NOMO-1 (cell line): ENCODE data around the gene ADH1C.
"Not testable (repeated sequence)": the region's sequence is repeated elsewhere in the genome, so short reads cannot be mapped to it uniquely, and the experiment has no call there.

Experiments
- DNase-seq, 2 experiments: peaks; one replicate each; lab custom pipeline; 2025; ENCODE audit not compliant: unreplicated experiment in 2 of 2; lab: John Stamatoyannopoulos, UW

Gene ADH1C

DNA sequence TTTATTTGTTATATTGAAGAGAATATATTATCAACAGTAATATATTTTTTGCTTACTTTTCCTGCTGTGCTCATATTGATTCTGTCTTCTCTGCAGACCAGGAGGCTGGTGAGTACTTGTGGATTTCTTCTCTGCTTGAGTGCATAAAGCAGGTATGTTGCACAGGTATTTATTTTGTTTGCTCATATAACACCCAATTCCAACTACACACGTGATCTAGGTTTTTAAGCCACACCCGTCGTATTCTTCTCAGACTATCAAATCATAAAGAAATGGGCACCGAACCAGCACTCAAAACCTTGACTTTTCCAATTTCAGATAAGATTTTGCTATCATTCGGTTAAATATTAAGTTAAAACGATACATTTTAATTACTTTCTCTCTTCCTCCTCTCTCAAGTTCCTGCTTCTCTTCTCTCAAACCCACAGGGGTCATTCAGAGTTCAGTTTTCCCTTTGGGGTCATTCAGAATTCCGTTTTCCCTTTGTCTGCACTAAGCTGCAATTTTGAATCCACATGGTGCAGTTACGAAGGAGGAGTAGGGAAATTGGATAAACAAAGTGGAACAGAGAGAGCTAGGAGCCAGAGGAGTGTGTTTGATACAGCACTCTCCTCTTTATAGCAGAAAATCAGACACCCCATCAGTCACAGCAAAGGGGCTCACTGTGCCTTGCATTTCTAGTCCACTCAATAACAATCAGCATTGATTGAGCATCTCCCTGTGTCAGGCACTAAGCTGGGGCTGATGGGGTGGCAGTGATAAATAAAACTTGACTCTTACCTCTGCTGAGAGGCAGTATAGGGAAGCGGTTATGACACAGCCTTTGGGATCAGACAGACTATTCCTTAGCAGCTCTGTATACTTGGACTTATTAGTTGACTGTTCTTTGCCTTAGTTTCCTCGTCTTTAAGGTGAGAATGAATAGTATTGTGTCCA is at the start of gene ADH1C:
Gene ADH1C (minus strand): TSS at position 145 of the 936 bp plus-strand sequence. CDS start 71 bp downstream, at position 74.
- DNase-seq, result no peak

DNA sequence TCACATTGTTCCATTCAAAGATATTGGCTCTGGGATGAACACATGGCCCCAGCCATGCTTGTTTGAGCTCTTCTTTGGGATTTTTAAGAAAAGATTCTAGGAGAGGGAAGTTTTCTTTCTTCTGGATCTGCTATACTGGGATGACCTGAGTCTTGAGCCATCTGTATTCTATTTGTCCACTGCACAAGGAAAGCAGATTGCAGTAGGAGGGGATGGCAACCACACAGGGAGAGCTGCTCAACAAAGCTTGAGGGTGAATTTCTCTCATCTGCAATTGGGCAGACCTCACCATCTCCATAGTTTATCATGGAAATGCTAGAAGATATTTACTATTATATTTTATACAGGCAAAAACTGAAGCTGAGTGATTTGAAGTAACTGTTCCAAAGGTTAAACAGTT is 48.3 kb upstream of the ADH1C start:
- DNase-seq, result no peak

DNA sequence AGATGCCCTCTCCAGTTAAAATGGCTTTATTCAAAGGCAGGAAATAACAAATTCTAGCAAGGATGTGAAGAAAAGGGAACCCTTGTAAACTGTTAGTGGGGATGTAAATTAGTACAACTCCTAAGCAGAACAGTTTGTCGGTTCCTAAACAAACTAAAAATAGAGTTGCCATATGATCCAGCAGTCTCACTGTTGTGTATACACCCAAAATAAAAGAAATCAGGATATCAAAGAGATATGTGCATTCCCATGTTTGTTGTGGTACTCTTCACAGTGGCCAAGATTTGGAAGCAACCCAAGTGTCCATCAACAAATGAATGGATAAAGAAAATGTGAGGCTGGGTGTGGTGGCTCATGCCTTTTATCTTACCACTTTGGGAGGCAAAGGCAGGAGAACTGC is 46.5 kb upstream of the ADH1C start:
- DNase-seq, result no peak

DNA sequence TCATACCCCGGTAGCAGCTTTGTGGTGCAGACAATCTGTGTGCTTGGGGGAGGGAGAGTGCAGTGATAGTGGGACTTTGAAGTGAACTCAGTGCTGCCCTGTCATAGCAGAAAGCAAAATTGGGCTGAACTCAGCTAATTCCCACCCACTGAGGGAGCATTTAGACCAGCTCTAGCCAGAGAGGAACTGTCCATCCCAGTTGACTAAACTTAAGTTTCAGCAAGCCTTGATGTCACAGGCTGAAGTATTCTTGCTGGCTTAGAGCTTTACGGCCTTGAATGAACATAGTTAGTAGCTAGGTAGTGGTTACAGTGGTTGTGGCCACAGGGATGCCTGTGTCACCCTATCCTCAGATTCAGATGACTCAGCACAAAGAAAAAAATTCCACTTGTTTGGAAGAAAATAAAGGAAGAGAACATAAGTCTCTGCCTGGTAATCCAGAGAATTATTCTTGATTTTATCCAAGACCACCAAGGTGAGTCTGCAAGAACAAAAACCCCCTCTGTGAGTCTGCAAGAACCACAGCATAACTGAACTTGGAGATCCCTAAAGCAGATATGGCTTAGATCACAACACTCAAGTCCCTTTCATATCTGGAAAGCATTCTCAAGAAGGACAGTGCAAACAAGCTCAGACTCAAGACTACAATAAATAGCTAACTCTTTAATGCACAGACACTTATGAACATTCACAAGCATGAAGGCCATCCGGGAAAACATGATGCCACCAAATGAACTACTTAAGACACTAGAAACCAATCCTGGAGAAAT is 43.2 kb upstream of the ADH1C start:
- DNase-seq, result no peak

DNA sequence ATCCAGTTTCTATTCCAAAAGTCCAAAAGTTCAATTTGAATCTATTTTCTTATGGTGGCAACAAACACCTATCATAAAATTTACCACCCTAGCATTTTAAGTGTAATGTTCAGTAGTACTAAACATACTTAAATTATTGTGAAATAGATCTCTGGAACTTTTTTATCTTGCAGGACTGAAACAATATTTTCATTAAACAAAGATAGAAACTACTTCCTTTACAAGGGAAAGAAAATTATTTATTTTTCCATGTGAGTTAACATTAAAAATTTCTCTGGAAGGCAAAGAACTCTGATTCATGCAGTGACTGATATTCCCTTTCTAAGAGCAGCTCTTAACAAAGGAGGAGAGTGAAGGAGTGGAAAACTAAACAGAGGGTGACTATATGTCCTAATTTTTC is 42.4 kb upstream of the ADH1C start:
- no peak for DNase-seq

DNA sequence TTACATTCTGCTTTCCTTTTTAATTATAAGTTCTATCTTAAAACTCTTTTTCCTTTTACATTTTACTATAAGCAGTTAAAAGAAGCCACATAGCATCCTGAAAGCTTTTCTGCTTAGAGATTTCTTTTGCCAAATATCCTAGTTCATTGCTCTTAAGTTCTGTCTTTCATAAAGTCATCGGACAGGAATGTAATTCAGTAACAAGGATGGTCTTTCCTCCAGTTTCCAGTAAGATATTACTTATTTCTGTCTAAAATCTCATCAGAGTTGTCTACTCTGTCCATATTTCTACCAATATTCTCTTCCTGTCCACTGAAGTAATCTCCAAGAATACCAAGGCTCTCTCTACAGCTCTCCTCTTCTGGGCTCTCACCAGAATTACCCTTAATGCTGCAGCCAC is 37.5 kb upstream of the ADH1C start:
- no peak for DNase-seq

DNA sequence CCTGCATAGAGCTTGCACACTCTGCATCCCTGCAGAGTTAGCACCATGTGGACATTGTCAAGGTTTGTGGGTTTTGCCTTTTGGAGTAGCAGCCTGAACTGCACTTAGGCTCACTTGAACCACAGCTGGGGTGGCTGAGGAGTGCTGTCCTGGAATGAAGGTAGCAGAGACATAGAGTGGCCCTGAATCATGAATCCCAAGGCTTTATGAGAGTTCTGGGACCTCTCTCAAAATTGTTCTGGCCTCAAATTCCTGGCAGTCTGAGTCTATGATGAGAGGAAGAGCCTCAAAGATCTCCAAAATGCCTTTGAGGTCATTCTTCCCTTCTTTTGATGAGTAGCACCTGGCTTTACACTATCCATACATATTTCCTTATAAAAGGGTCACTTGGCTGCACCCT is 37.1 kb upstream of the ADH1C start:
- no peak for DNase-seq

DNA sequence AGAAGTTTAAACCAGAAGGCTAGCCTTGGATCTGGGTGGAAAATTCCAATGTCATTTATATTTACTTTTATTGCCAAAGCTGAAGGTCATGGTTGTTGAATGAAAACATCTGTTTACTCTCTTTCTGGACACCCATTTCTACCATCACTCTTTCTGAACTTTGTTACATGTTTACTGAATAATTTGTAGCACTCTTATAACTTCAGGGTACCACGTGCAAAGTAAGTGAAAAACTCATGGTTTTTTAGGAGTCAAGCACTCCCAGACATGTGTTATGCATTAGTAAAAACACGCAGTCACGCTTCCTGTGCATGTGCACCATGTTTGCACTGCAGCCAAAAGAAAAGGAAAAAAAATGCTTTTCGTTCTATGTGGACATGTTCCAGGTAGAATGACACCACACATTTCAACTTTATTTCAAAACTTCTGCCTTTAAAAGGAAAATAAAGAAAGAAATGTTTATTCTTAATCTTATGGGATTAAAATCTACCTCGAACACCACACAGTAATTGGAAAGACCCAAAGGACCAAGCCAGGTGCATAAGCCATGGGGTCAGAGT is 31.4 kb upstream of the ADH1C start:
- no peak for DNase-seq

DNA sequence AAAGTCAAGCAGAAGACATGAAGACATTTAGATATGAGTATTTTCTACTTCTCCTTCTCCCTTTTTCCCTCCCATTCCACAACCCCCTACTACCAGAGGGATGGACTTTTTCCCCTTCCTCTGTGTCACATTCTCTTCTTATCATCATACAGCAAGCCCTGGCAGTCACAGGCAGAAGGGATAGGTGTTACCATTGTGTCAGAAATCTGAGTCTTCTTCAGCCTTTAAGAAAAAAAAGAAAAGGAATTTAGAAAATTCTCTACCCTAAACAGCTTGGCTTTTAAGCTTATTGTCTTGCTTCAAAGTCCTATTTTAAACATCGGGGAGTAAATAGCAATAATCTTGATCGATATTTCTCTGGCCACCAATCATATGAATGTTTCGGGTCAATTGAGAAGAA is 30.9 kb upstream of the ADH1C start:
- no peak for DNase-seq

DNA sequence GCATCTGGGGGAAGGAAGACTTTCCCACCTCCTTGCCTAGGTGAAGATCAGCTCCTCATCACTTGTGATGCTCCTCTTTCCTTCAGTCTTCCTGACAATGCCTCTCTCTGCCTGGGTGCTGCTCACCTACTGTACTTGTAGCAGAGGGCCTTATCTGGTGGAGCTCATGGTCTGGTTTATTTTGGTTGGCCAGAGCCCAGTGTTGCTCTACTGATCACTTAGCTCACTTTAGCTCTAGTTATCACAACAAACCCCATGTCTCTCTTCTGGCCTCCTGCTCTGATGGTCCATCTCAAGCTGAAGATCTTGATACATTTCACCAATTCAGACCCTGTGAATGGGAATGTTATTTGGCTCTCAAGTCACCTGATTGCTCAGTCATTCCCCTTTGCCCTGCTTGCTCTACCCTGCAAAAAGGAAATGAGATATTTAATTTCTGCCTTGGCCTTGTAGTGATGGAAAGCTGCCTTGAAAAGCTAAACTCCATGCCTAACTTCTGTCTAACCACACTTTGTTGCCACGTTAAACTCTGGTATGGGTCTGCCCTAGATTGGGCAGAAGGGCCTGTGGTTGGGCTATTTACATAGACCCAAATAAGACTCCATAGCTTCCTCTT is 30.3 kb upstream of the ADH1C start:
- no peak for DNase-seq

DNA sequence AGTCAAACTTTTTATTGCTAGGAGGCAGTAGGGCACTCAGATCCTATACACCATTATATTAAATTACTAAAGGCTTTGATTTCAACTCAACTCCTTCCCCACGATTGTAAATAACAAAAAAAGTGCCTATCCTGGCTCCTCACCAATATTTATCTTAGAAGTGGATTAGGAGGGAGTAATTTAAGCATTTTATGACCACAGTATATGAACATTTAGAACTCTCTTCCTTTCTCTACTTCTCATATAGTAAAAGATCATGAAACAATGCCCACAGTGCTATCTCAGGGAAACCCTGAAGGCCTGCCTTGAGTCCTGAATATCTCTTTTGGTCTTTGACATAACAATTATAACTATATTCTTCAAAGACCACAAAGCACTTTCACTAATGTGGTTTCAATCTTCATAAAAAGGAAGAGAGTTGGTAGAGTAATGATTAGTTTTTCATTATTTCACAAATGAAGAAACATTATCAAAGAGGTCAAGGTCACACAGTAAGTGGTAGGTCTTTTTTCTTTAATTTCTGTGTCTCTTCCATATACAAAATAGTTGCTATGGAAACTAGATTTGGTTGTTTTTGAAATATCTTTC is 29.1 kb upstream of the ADH1C start:
- no peak for DNase-seq

DNA sequence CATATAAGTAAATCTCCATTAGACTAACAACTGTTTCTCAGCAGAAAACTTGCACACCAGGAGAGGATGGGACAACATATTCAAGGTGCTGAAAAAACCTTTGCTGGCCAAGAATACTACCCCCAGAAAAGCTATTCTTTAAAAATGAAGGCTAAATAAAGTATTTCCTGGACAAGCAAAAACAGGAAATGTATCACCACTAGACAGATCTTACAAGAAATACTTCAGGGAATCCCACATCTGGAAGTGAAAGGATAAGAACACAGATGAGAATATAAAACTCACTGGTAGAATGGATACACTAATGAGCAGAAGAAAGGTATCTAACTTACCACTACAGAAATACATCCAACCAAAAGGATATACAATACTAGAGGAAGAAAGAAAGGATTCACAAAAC is 27.0 kb upstream of the ADH1C start:
- DNase-seq, result no peak

DNA sequence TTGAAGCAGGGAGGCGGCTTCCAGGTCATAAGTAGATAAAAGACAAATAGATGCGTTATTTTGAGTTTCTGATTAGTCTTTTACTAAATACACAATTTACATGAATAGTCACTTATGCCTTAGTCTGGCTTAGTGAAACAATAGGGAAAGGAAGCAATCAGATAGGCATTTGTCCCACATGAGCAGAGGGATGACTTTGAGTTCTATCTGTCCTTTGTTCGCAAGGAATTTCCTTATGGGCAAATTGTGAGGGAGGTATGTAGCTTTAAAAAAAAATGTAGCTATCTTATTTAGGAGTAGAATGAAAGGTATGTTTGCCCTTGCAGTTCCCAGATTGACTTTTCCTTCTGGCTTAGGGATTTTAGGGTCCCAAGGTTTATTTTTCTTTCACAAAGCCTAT is 26.3 kb upstream of the ADH1C start:
- DNase-seq, result no peak

DNA sequence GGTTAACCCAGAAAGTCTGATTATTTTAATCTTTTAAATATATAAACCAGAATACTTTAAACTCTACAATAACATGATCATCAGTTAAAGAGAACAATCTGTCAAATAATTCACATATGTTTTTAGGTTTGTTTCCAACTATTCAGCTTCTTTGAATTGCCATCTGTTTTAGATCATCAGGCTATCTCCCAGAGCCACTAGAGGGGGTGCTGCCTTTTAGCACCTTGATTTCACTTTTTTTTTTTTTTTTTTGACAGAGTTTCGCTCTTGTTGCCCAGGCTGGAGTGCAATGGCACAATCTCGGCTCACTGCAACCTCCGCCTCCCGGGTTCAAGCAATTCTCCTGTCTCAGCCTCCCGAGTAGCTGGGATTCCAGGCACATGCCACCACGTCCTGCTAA is 24.8 kb upstream of the ADH1C start:
- DNase-seq, result not testable (repeated sequence)

DNA sequence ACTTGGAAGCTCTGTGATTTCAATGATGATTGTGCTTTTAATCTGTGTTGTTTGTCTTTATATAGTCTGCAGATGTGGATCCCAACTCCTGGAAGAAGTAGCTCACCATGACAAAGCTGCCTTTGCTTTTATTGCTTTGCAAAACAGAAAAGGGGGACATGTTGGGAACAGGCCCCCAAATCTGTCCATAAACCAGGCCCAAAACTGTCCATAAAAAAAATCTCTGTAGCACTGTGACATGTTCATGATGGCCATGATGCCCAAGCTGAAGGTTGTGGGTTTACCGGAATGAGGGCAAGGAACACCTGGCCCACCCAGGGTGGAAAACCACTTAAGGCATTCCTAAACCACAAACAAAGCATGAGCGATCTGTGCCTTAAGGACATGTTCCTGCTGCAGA is 19.9 kb upstream of the ADH1C start:
- not testable (repeated sequence) for DNase-seq

DNA sequence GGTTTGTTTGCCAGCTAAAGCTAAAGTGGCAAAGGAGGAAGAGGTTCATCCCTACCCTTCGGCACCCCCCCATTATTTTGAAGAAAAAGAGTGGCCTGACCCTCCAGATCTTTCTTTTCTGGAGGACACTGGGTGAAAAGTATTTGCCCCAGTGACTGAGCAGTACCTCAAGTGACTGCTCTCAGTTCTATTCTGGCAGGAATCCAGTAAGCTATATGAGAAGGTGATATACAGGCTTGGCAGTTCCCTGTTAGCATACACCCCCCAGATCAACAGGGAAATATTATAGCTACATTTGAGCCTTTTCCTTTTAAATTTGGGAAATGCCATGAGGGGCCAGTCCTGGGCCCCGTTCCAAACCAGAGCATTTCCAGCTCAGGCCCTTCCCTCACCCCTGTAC is 15.3 kb upstream of the ADH1C start:
- DNase-seq, result not testable (repeated sequence)

DNA sequence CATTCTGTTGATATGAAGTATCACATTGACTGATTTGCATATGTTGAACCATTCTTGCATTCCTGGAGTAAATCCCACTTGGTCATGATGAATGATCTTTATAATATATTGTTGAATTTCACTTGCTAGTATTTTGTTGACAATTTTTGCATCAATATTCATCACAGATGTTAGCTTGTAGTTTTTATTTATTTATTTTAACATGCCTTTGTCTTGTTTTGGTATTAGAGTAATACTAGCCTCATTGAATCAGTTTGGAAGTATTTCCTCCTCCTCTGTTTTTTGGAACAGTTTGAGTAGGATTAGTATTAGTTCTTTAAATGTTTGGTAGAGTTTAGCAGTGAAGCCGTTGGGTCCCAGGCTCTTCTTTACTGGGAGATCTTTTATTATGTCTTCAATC is 13.9 kb upstream of the ADH1C start:
- DNase-seq, result no peak

DNA sequence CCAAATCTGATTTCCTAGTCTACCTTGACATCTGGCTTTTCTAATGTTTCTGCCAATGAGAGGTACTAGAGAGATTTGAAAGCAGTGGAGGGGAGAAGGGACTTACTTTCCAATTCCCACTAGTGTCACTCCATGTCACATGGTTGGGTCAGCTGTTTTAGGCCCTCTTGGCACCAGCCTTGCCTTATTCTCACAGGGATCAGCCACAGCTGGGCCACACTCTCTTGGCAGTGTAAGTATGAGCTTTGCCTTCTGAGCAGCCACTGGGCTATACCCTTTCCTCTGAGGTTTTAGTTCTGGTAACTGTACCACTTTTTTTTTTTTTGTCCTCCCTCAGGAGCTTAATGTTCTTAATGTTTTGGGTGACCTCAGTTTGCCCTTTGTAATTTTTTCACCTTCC is 10.2 kb upstream of the ADH1C start:
- DNase-seq, result no peak

DNA sequence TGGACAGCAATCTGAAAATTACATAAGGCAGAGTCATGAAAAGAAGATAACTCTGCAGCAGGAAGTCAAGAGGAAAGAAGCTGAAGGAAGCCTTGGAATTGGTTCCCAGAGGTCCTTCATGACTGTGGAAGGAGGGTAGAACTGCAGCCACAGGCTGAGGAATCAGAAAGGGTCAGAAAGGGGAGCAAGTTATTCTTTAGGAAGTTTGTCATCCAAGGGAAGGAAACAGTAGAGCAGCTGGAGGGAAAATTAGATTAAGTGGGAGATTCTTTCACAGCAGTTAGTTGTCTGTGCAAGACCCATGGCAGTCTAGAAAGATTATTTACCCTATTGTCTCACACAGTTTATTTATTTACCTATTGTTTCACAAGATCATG is 9.3 kb upstream of the ADH1C start:
- DNase-seq, result no peak

DNA sequence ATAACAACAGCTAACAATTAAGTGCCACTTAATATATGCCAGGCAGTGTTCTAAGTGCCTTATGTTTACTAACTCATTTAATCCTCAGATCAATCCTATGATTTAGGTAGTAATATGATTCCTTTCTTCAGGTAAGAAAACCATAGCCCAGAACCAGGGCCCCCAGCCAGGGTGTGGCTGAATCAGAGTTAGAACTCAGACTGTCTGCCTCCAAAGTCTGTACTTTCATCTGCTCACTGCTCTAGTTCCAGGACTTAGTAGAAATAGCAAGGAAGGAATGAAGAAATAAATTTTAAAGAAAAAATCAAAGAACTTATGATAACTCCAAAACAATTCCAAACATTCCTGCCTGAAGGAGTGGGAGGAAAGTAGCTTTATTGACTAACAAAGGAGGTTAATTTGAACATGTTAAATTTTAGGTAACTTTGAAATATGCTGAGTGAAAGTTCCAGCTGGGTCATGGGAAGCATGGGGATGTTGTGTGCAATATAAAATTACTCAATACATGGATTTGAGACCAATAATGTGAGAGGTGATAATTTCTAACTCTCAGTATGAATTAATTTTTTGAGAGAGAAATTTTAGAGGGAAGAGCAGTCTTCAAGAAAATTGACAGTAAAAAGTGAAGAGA is 8.8 kb upstream of the ADH1C start:
- no peak for DNase-seq
